ENCODE data around the gene MDM2. TPM values are rescaled to one million over a fixed set of nuclear protein-coding genes. Genes with fewer than 3 reads are reported as not detected.

Gene MDM2
- 58.2 and 70.3 TPM in 2 replicates for total RNA-seq

DNA sequence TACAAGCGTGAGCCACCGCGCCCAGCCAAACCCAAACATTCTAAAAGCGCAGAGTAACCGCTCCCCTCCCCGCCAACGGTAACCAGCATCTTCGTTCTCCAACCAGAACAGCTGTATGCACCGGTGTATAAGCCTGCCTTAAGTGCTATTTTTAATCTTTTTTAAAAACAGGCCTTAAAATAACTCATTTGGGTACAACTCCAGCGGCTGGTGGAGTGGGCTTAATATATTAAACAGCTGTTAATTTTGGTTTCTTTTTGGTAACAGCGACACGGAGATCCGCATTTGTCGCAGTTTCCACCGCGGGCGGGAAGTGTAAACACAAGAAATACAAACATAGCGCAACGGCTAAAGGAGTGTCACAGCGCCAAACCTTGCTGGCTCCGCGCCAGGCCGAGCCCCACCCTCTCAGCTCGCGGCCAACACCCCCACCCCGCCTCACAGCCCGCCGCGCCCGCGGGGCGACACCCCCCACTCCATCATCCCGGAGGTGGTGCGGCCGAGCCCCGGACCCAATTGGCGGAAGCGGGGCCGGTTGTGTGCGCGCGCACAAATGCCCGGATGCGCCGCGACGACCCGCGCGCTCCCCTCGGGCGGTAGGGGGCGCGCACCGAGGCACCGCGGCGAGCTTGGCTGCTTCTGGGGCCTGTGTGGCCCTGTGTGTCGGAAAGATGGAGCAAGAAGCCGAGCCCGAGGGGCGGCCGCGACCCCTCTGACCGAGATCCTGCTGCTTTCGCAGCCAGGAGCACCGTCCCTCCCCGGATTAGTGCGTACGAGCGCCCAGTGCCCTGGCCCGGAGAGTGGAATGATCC, at the start of gene MDM2:
MDM2 (plus strand) TSS at position 602 of the 812 bp plus-strand sequence. CDS start 301 bp downstream, outside the sequence.

Other genes with a start within 250 kb of the MDM2 start
- gene RAP1B, start 197.3 kb upstream of the MDM2 start, total RNA-seq, result 159 and 167 TPM in 2 replicates
- 18.9 and 20.4 TPM in 2 replicates for gene NUP107, start 121.2 kb upstream of the MDM2 start, total RNA-seq
- gene SLC35E3, start 62.0 kb upstream of the MDM2 start, total RNA-seq, result 1.4 and 4.5 TPM in 2 replicates
- 5.2 and 5.4 TPM in 2 replicates for gene CPM, start 125.0 kb downstream of the MDM2 start, total RNA-seq